Ectodermal cell (in vitro differentiated cells): ENCODE data around the gene ZSWIM6. TPM values are rescaled to one million over a fixed set of nuclear protein-coding genes. Genes with fewer than 3 reads are reported as not detected.

Source experiments
- H3K27ac ChIP-seq: 2 replicates; pipeline ENCODE4 v1.7.0; 2013; ENCODE audit warnings: mild to moderate bottlenecking, low read depth, low read length; ENCODE audit not compliant: insufficient read depth, poor library complexity, severe bottlenecking
- H3K27me3 ChIP-seq: 2 replicates; pipeline ENCODE4 v1.7.0; 2013; ENCODE audit warnings: mild to moderate bottlenecking, low read length; ENCODE audit not compliant: insufficient read depth, control insufficient read depth, poor library complexity, severe bottlenecking
- H3K36me3 ChIP-seq: one replicate; pipeline ENCODE4 v1.7.0; 2013; ENCODE audit warnings: low read length; ENCODE audit not compliant: control insufficient read depth, insufficient read depth
- H3K4me1 ChIP-seq: one replicate; pipeline ENCODE4 v1.7.0; 2013; ENCODE audit warnings: low read length; ENCODE audit not compliant: control insufficient read depth, insufficient read depth
- H3K4me3 ChIP-seq: 2 replicates; pipeline ENCODE4 v1.7.0; 2013; ENCODE audit warnings: low read depth, low read length, control low read depth; ENCODE audit not compliant: insufficient read depth
- H3K9me3 ChIP-seq: 2 replicates; pipeline ENCODE4 v1.7.0; 2013; ENCODE audit warnings: mild to moderate bottlenecking, low read length, moderate library complexity; ENCODE audit not compliant: control insufficient read depth
- WGBS, 2 experiments: methylation state at CpG; one replicate each; pipeline ENCODE4 v1.1.7; 2013; ENCODE audit warnings: missing lambda C conversion rate in 2 of 2; 5-methylcytosine and 5-hydroxymethylcytosine counted together
- polyA plus RNA-seq, 4 experiments: library from polyadenylated mRNA; stranded (reverse); fragments of 50-300 nt; gene quantifications; one replicate each; pipeline ENCODE4 v1.2.3, GENCODE V29; 2013

ZSWIM6 gene
- polyA plus RNA-seq (2013, experiment 1 of 4) = 30.3 TPM
- polyA plus RNA-seq (2013, experiment 2 of 4) = 31.0 TPM
- polyA plus RNA-seq (2013, experiment 3 of 4) = 25.6 TPM
- polyA plus RNA-seq (2013, experiment 4 of 4) = 30.0 TPM

- H3K36me3 ChIP-seq = no peaks in the 10 kb centered on the region
- peaks cover 30% of the 10 kb centered on the region for H3K4me1 ChIP-seq
- peak within 1 kb of the TSS; percentile 84 for H3K27ac ChIP-seq
- peaks cover 30% of the 10 kb centered on the region for H3K27me3 ChIP-seq
- 0% methylated on average over 85 to 91 of the region's 91 CpGs for WGBS, 2 experiments
- peak within 1 kb of the TSS; percentile 93 for H3K4me3 ChIP-seq
- H3K9me3 ChIP-seq = no peaks in the 10 kb centered on the region
Measured at GRCh38 chr5:61331407-61332357, at the start of gene ZSWIM6. Gene ZSWIM6 (plus strand): TSS chr5:61332258. CDS start chr5:61332273, 15 bp downstream.

- Histone ChIP-seq H3K4me1 (peaks cover 1% of the 10 kb centered on the region), H3K9me3 (no peaks in the 10 kb centered on the region), H3K27me3 (no peaks in the 10 kb centered on the region), H3K36me3 (no peaks in the 10 kb centered on the region), H3K27ac (no peak overlapping the region), H3K4me3 (no peak overlapping the region)
- 96 to 98% methylated on average over 2 of the region's 3 CpGs for WGBS, 2 experiments
Measured at GRCh38 chr5:61283471-61283870, 48.6 kb upstream of the ZSWIM6 start.

GRCh38 chr5:61285531-61285930 lies 46.5 kb upstream of the ZSWIM6 start:
- no peaks in the 10 kb centered on the region for H3K27me3 ChIP-seq
- H3K36me3 ChIP-seq = no peaks in the 10 kb centered on the region
- H3K27ac ChIP-seq = no peak overlapping the region
- peaks cover 16% of the 10 kb centered on the region for H3K4me1 ChIP-seq
- H3K4me3 ChIP-seq = no peak overlapping the region
- no peaks in the 10 kb centered on the region for H3K9me3 ChIP-seq

GRCh38 chr5:61286446-61287132 lies 45.5 kb upstream of the ZSWIM6 start:
- Histone ChIP-seq H3K36me3 (no peaks in the 10 kb centered on the region), H3K27ac (no peak overlapping the region), H3K4me1 (peaks cover 16% of the 10 kb centered on the region), H3K9me3 (no peaks in the 10 kb centered on the region), H3K27me3 (no peaks in the 10 kb centered on the region), H3K4me3 (no peak overlapping the region)
- 96% methylated on average over 5 of the region's 5 CpGs for WGBS, 2 experiments

GRCh38 chr5:61287474-61287873 lies 44.6 kb upstream of the ZSWIM6 start:
- no peaks in the 10 kb centered on the region for H3K9me3 ChIP-seq
- no peak overlapping the region for H3K27ac ChIP-seq
- no peak overlapping the region for H3K4me3 ChIP-seq
- no peaks in the 10 kb centered on the region for H3K36me3 ChIP-seq
- no peaks in the 10 kb centered on the region for H3K27me3 ChIP-seq
- H3K4me1 ChIP-seq = peaks cover 16% of the 10 kb centered on the region
- WGBS, 2 experiments = 88 to 93% methylated on average over 3 of the region's 3 CpGs

GRCh38 chr5:61289241-61289640 lies 42.8 kb upstream of the ZSWIM6 start:
- H3K4me3 ChIP-seq = no peak overlapping the region
- peaks cover 16% of the 10 kb centered on the region for H3K4me1 ChIP-seq
- H3K9me3 ChIP-seq = no peaks in the 10 kb centered on the region
- 36 to 56% methylated on average over 2 of the region's 2 CpGs for WGBS, 2 experiments
- no peak overlapping the region for H3K27ac ChIP-seq
- no peaks in the 10 kb centered on the region for H3K36me3 ChIP-seq
- no peaks in the 10 kb centered on the region for H3K27me3 ChIP-seq

GRCh38 chr5:61289669-61290306 lies 42.3 kb upstream of the ZSWIM6 start:
- Histone ChIP-seq H3K27me3 (no peaks in the 10 kb centered on the region), H3K27ac (no peak overlapping the region), H3K4me3 (no peak overlapping the region), H3K9me3 (no peaks in the 10 kb centered on the region), H3K4me1 (peaks cover 16% of the 10 kb centered on the region), H3K36me3 (no peaks in the 10 kb centered on the region)
- 90 to 91% methylated on average over 6 of the region's 7 CpGs for WGBS, 2 experiments

GRCh38 chr5:61290791-61291210 lies 41.3 kb upstream of the ZSWIM6 start:
- H3K9me3 ChIP-seq = no peaks in the 10 kb centered on the region
- H3K27me3 ChIP-seq = no peaks in the 10 kb centered on the region
- 86% methylated on average over 4 of the region's 4 CpGs for WGBS, 2 experiments
- H3K4me3 ChIP-seq = no peak overlapping the region
- H3K36me3 ChIP-seq = no peaks in the 10 kb centered on the region
- peaks cover 16% of the 10 kb centered on the region for H3K4me1 ChIP-seq
- no peak overlapping the region for H3K27ac ChIP-seq

GRCh38 chr5:61292062-61292657 lies 39.9 kb upstream of the ZSWIM6 start:
- H3K36me3 ChIP-seq = no peaks in the 10 kb centered on the region
- no peaks in the 10 kb centered on the region for H3K27me3 ChIP-seq
- WGBS, 2 experiments = 93 to 96% methylated on average over 6 to 7 of the region's 7 CpGs
- peaks cover 16% of the 10 kb centered on the region for H3K4me1 ChIP-seq
- no peak overlapping the region for H3K27ac ChIP-seq
- H3K4me3 ChIP-seq = no peak overlapping the region
- H3K9me3 ChIP-seq = no peaks in the 10 kb centered on the region
